HCT116 (cell line): ENCODE measurements around the gene NEURL3.

Experiments used
- CEBPB ChIP-seq: IDR thresholded peaks from 2 replicates; pipeline ENCODE4 v1.6.1; 2012; ENCODE audit warnings: low read depth
- CTCF ChIP-seq, 3 experiments: fragments of 200-600 bp in 1 of 3; sonication (generic) in 1 of 3; IDR thresholded peaks in 2 of 3; conservative IDR thresholded peaks in 1 of 3; 2 replicates each; pipeline ENCODE4 v1.5.1; 2012 to 2017; ENCODE audit warnings: low read depth in 2 of 3, low read length in 2 of 3, antibody characterized with exemption in 1 of 3, borderline replicate concordance in 1 of 3, control low read depth in 1 of 3, mild to moderate bottlenecking in 1 of 3, mixed read lengths in 1 of 3, mixed run types in 1 of 3, moderate library complexity in 1 of 3; ENCODE audit not compliant: insufficient read depth in 1 of 3
- EGR1 ChIP-seq: IDR thresholded peaks from 2 replicates; pipeline ENCODE4 v1.6.1; 2012; ENCODE audit warnings: low read depth
- EZH2 ChIP-seq: fragments of 200-600 bp; sonication (generic); IDR thresholded peaks from 2 replicates; pipeline ENCODE4 v1.6.1; 2017; ENCODE audit warnings: antibody characterized with exemption, mixed run types
- EZH2phosphoT487 ChIP-seq: fragments of 200-600 bp; IDR thresholded peaks from 2 replicates; pipeline ENCODE4 v1.6.1; 2018; ENCODE audit warnings: antibody characterized with exemption, borderline replicate concordance
- JUND ChIP-seq: IDR thresholded peaks from 2 replicates; pipeline ENCODE4 v1.6.1; 2012
- MAX ChIP-seq: IDR thresholded peaks from 2 replicates; pipeline ENCODE4 v1.6.1; 2012
- POLR2A ChIP-seq: IDR thresholded peaks from 2 replicates; pipeline ENCODE4 v1.7.0; 2011; ENCODE audit warnings: borderline replicate concordance; ENCODE audit not compliant: insufficient read depth, insufficient read length; ENCODE audit errors: extremely low read depth
- POLR2AphosphoS5 ChIP-seq: IDR thresholded peaks from 2 replicates; pipeline ENCODE4 v1.6.1; 2011; ENCODE audit warnings: mild to moderate bottlenecking, low read depth, low read length, moderate library complexity
- REST ChIP-seq: IDR thresholded peaks from 2 replicates; pipeline ENCODE4 v1.6.1; 2012; ENCODE audit warnings: low read depth
- TCF7L2 ChIP-seq: IDR thresholded peaks from 2 replicates; pipeline ENCODE4 v1.7.0; 2011; ENCODE audit warnings: borderline replicate concordance, inconsistent platforms; ENCODE audit not compliant: insufficient read depth, insufficient read length; ENCODE audit errors: extremely low read depth
- YY1 ChIP-seq: IDR thresholded peaks from 2 replicates; pipeline ENCODE4 v1.6.1; 2011; ENCODE audit warnings: low read length, low read depth, moderate library complexity, mild to moderate bottlenecking; ENCODE audit not compliant: insufficient replicate concordance; ENCODE audit errors: extremely low read depth
- ZFX ChIP-seq: fragments of 450-650 bp; IDR thresholded peaks from 2 replicates; pipeline ENCODE4 v1.6.1; 2017
- ZNF274 ChIP-seq: fragments of 200-500 bp; sonication (Bioruptor generic); IDR thresholded peaks from 2 replicates; pipeline ENCODE4 v1.6.1; 2014; ENCODE audit warnings: mild to moderate bottlenecking, low read depth, low read length, inconsistent platforms

- TF ChIP-seq CTCF (IDR thresholded peaks at IDR 0.05 in 2 of 3, conservative IDR thresholded peaks at IDR 0.05 in 1 of 3; ENCODE audit: borderline replicate concordance in 1 of 3, insufficient read depth in 1 of 3, low read depth in 2 of 3, low read length in 2 of 3) (no peak), ZNF274 (no peak), POLR2AphosphoS5 (no peak), MAX (no peak), YY1 (no peak), CEBPB (no peak), POLR2A (no peak), REST (no peak), EZH2 (no peak), TCF7L2 (no peak), JUND (no peak), EZH2phosphoT487 (no peak), ZFX (no peak), EGR1 (no peak)
Measured at GRCh38 chr2:96470109-96470508, 35.0 kb downstream of the NEURL3 start.
